GM19467 (cell line): Measurements from ENCODE around the gene R3HDM1.
"Not testable (repeated sequence)": the region's sequence is repeated elsewhere in the genome, so short reads cannot be mapped to it uniquely, and the experiment has no call there.

Experiments used
- ATAC-seq: cut with Tn5 transposase; IDR thresholded peaks from one replicate; pipeline ENCODE4 v1.9.1; 2021; ENCODE audit warnings: mild to moderate bottlenecking, moderate library complexity; ENCODE audit not compliant: unreplicated experiment

The R3HDM1 gene

GRCh38 chr2:135701442-135701841 is 170.2 kb downstream of the R3HDM1 start:
- ATAC-seq: no peak

GRCh38 chr2:135703300-135703699 is 172.0 kb downstream of the R3HDM1 start:
- no peak for ATAC-seq

GRCh38 chr2:135704075-135704474 is 172.8 kb downstream of the R3HDM1 start:
- ATAC-seq: not testable (repeated sequence)

GRCh38 chr2:135708159-135708558 is 176.9 kb downstream of the R3HDM1 start:
- no peak for ATAC-seq

- ATAC-seq: no peak
These were observed 178.7 kb downstream of the R3HDM1 start for GRCh38 chr2:135709992-135710391.

GRCh38 chr2:135715086-135715485 is 183.8 kb downstream of the R3HDM1 start:
- ATAC-seq: not testable (repeated sequence)

GRCh38 chr2:135728064-135728743 is 196.9 kb downstream of the R3HDM1 start:
- ATAC-seq: no peak

- ATAC-seq: no peak
These were observed 201.3 kb downstream of the R3HDM1 start for GRCh38 chr2:135732561-135732960.

GRCh38 chr2:135733045-135733444 is 201.8 kb downstream of the R3HDM1 start:
- ATAC-seq: no peak

GRCh38 chr2:135736546-135736945 is 205.3 kb downstream of the R3HDM1 start:
- no peak for ATAC-seq

- ATAC-seq: no peak
These were observed 208.9 kb downstream of the R3HDM1 start for GRCh38 chr2:135740206-135740605.

- ATAC-seq: no peak
These were observed 209.7 kb downstream of the R3HDM1 start for GRCh38 chr2:135741043-135741394.

- peak; percentile 94 for ATAC-seq
These were observed 210.4 kb downstream of the R3HDM1 start, which contains the start of gene UBXN4 for GRCh38 chr2:135741395-135742324. UBXN4 (plus strand) TSS chr2:135741855; CDS start chr2:135741930, 75 bp downstream.

- ATAC-seq: peak; percentile 16
These were observed 211.1 kb downstream of the R3HDM1 start for GRCh38 chr2:135742325-135742757.

- no peak for ATAC-seq
These were observed 212.6 kb downstream of the R3HDM1 start for GRCh38 chr2:135743860-135744259.

- no peak for ATAC-seq
These were observed 213.6 kb downstream of the R3HDM1 start for GRCh38 chr2:135744760-135745314.

GRCh38 chr2:135745545-135745944 is 214.3 kb downstream of the R3HDM1 start:
- no peak for ATAC-seq

GRCh38 chr2:135755573-135755972 is 224.3 kb downstream of the R3HDM1 start:
- no peak for ATAC-seq

GRCh38 chr2:135756692-135757091 is 225.4 kb downstream of the R3HDM1 start:
- ATAC-seq: no peak

GRCh38 chr2:135762022-135762421 is 230.7 kb downstream of the R3HDM1 start:
- no peak for ATAC-seq

- ATAC-seq: no peak
These were observed 231.2 kb downstream of the R3HDM1 start for GRCh38 chr2:135762530-135762929.

GRCh38 chr2:135768863-135769262 is 237.6 kb downstream of the R3HDM1 start:
- no peak for ATAC-seq
